ENCODE results near the gene C20orf204. TPM values are rescaled to one million over a fixed set of nuclear protein-coding genes. Genes with fewer than 3 reads are reported as not detected.

Gene C20orf204
- total and polyA plus RNA-seq, 2 of the 4 experiments (the other 2 are of a cell fraction) = 0.09 to 0.18 TPM

GRCh38 chr20:64037498-64038213, 1.7 kb downstream of the C20orf204 start:
- H3K9me1 ChIP-seq (ENCODE audit: insufficient read depth, low read length) = no peaks in the 10 kb centered on the region
- H3K18ac ChIP-seq (ENCODE audit: low read depth, low read length) = no peak overlapping the region
- H3K36me3 ChIP-seq (ENCODE audit: control insufficient read depth, insufficient read depth, low read length) = peaks cover 10% of the 10 kb centered on the region
- H3K27me3 ChIP-seq (ENCODE audit: control insufficient read depth, insufficient read depth, low read length) = peaks cover 44% of the 10 kb centered on the region
- CTCF ChIA-PET = interaction anchor here (0.8 to 1.9 kb wide), 3 partner anchors 10 to 500 kb away, joined by 3 to 6 read pairs (median 3); partner anchors contain the start of gene PTK6
- H2AFZ ChIP-seq (replicated peaks; ENCODE audit: low read length, poor library complexity) = peak overlapping the region; percentile 49
- POLR2A ChIA-PET (ENCODE audit: unreplicated experiment) = no interaction called here
- H3K9ac ChIP-seq (ENCODE audit: low read depth, low read length) = no peak overlapping the region
- H2BK120ac ChIP-seq (ENCODE audit: low read depth, low read length) = no peak overlapping the region
- dilution Hi-C loops (cut with HindIII; ENCODE audit: low sequenced_read_pairs, unreplicated experiment) (no loop called here), intact Hi-C loops (cut with micrococcal nuclease) (loop anchor here (2.0 kb wide), 1 partner anchor 19 kb away; no protein-coding TSS in a partner anchor), in situ Hi-C loops (cut with MboI; ENCODE audit: low sequenced_read_pairs) (no loop called here)
- peaks cover 5% of the 10 kb centered on the region; the same call in 1 of the 2 replicates for H4K20me1 ChIP-seq (ENCODE audit: insufficient read depth, low read length)
- no peak overlapping the region for H4K91ac ChIP-seq (ENCODE audit: insufficient read depth, low read depth, low read length)
- H3K56ac ChIP-seq (ENCODE audit: extremely low read depth, insufficient read depth, low read length) = no peak overlapping the region
- DNase-seq (no peak), ATAC-seq (ENCODE audit: low read depth) (no peak)
- no peak overlapping the region for H2BK20ac ChIP-seq (ENCODE audit: low read depth, low read length)
- BruUV-seq (replicated peaks) = no TSS peak
- no peak overlapping the region for H2BK5ac ChIP-seq (ENCODE audit: low read depth, low read length, poor library complexity, severe bottlenecking)
- H2AK5ac ChIP-seq (ENCODE audit: low read depth, low read length) = no peak overlapping the region
- H3K4me3 ChIP-seq (ENCODE audit: insufficient read depth, low read depth, low read length) = no peak overlapping the region
- H3K4ac ChIP-seq (ENCODE audit: low read depth, low read length) = no peak overlapping the region
- H3K23ac ChIP-seq (ENCODE audit: low read depth, low read length) = no peak overlapping the region
- H4K5ac ChIP-seq (ENCODE audit: low read depth, low read length) = no peak overlapping the region
- H4K8ac ChIP-seq (ENCODE audit: low read depth in 2 of 2, low read length in 2 of 2) = no peak overlapping the region
- WGBS, 2 experiments (ENCODE audit: extremely low coverage in 2 of 2, insufficient read length in 1 of 2) = 13% methylated on average over 24 of the region's 36 CpGs; no CpG with 5 or more reads in 1 of the 2 experiments
- peak overlapping the region; percentile 50 for H2AK9ac ChIP-seq (replicated peaks; ENCODE audit: low read depth, low read length, poor library complexity)
- H3K4me1 ChIP-seq (ENCODE audit: control insufficient read depth, insufficient read depth, low read length) = peaks cover 5% of the 10 kb centered on the region; the same call in 1 of the 2 replicates
- H2BK15ac ChIP-seq (ENCODE audit: low read depth, low read length) = no peak overlapping the region
- H3K4me2 ChIP-seq (ENCODE audit: low read depth, low read length) = no peak overlapping the region
- no peak overlapping the region for H3K27ac ChIP-seq (ENCODE audit: insufficient read depth, low read length)
- H3K14ac ChIP-seq (replicated peaks; ENCODE audit: low read depth, low read length) = no peak overlapping the region
- no peak for TF ChIP-seq MAFK (IDR thresholded peaks at IDR 0.05; ENCODE audit: low read depth, low read length)
- H3K79me1 ChIP-seq (ENCODE audit: low read depth in 1 of 2, low read length in 2 of 2) = no peaks in the 10 kb centered on the region
- no peaks in the 10 kb centered on the region for H3K9me3 ChIP-seq (ENCODE audit: control insufficient read depth, insufficient read depth, low read length)

All from IMR-90 (cell line).